Uterus (tissue), 2 donors: ENCODE results near the gene KPNA5.

ENCODE experiments used
- CTCF ChIP-seq, 4 experiments: fragments of 200-600 bp in 2 of 4; fragments of 450-650 bp in 2 of 4; sonication (generic) in 2 of 4; IDR thresholded peaks; one replicate each; pipeline ENCODE4 v1.5.1; 2016 to 2019; ENCODE audit warnings: antibody characterized with exemption in 4 of 4, mild to moderate bottlenecking in 2 of 4, moderate library complexity in 1 of 4
- POLR2A ChIP-seq, 2 donors: fragments of 450-650 bp; IDR thresholded peaks; one replicate each; pipeline ENCODE4 v1.6.1; 2016; ENCODE audit warnings: antibody characterized with exemption in 2 of 2, mild to moderate bottlenecking in 1 of 2, moderate library complexity in 1 of 2

- TF ChIP-seq CTCF (IDR thresholded peaks at IDR 0.05): no peak
- no peak for TF ChIP-seq POLR2A (IDR thresholded peaks at IDR 0.05)
These were observed 16.5 kb downstream of the KPNA5 start for GRCh38 chr6:116697480-116697879.
